Memory B cell (primary cell): ENCODE data around the gene MAPK10.

Source experiments
- ATAC-seq: fragments of 150-1000 bp; cut with Tn5 transposase; 2 replicates; pipeline ENCODE4 v1.10.0; 2021; ENCODE audit warnings: low read depth, mild to moderate bottlenecking, moderate library complexity
- DNase-seq, 2 donors: peaks; one replicate each; pipeline ENCODE4 v3.0.0; 2022; ENCODE audit warnings: low spot score in 2 of 2
- H3K27ac Mint-ChIP-seq: one replicate; pipeline ENCODE4 v1.8.0; 2022; ENCODE audit warnings: mild to moderate bottlenecking, moderate library complexity, mixed read lengths
- H3K27me3 Mint-ChIP-seq: one replicate; pipeline ENCODE4 v1.8.0; 2022; ENCODE audit warnings: mixed read lengths
- H3K36me3 Mint-ChIP-seq: one replicate; pipeline ENCODE4 v1.8.0; 2022; ENCODE audit warnings: mild to moderate bottlenecking, mixed read lengths
- H3K4me1 Mint-ChIP-seq: one replicate; pipeline ENCODE4 v1.8.0; 2022; ENCODE audit warnings: mixed read lengths
- H3K4me3 Mint-ChIP-seq: one replicate; pipeline ENCODE4 v1.8.0; 2022; ENCODE audit warnings: mild to moderate bottlenecking, moderate library complexity, mixed read lengths
- H3K9me3 Mint-ChIP-seq: one replicate; pipeline ENCODE4 v1.8.0; 2022; ENCODE audit warnings: mixed read lengths

The MAPK10 gene

DNA sequence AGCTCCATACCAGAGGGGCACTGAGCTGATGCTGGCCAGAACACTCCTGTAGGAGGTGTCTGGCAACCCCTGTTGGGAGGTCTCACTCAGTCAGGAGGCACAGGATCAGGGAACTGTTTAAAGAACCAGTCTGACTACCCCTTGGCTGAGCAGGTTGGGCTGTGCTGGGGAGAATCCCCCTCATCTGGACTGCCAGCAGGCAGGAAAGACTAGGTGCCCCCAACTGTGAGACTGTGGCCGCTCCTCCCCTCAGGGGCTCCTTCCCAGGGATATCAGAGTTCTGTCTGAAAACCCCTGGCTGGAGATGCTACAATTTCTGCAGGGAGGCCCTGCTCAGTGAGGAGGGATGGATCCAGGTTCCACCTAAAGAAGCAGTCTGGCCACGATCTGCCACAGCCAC, 245.3 kb downstream of the MAPK10 start:
- H3K27ac Mint-ChIP-seq = no peak overlapping the region
- H3K36me3 Mint-ChIP-seq = no peaks in the 10 kb centered on the region
- no peaks in the 10 kb centered on the region for H3K27me3 Mint-ChIP-seq
- DNase-seq (no peak), ATAC-seq (no peak)
- no peaks in the 10 kb centered on the region for H3K4me1 Mint-ChIP-seq
- H3K9me3 Mint-ChIP-seq = peaks cover 9% of the 10 kb centered on the region
- H3K4me3 Mint-ChIP-seq = no peak overlapping the region

DNA sequence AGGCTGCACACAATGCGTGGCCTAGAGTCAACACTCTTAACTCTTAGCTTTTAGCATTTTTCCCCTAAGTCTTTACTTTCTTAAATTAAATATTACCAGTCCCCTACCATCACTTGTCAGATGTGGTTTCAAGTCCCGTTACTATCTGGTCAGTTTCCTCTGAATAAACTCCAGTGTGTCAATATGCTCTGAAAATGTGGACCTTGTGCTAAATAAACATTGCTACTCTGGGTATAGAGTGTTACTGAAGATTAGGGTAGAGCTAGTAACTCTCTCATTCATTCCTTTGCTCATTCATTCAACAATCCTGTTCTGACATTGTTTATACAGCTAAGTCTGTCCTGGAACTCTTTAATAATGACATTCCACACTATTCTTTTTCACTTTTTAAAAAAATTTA, 251.0 kb downstream of the MAPK10 start:
- ATAC-seq (no peak), DNase-seq (no peak)
- no peak overlapping the region for H3K27ac Mint-ChIP-seq
- H3K4me3 Mint-ChIP-seq = no peak overlapping the region
- no peaks in the 10 kb centered on the region for H3K36me3 Mint-ChIP-seq
- no peaks in the 10 kb centered on the region for H3K27me3 Mint-ChIP-seq
- peaks cover 9% of the 10 kb centered on the region for H3K9me3 Mint-ChIP-seq
- H3K4me1 Mint-ChIP-seq = no peaks in the 10 kb centered on the region

DNA sequence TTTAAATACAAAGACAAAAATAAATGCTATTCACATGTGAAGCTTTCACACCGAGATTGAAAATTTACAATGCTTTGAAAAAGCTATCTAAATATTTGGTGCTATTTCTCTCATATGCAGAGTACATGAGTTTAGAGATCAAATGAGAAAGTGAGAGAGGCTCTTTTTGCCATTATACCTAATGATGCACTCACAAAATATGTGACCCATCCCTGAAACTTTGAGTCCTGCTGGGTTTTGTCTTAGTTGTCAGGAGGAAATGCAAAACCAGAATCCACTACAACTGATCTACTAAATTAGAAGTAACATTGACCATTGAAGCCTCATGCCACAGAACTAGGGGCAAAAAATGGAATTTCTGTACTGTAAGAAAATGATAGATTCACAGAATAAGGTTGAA, 251.7 kb downstream of the MAPK10 start:
- no peaks in the 10 kb centered on the region for H3K36me3 Mint-ChIP-seq
- ATAC-seq (no peak), DNase-seq (no peak)
- no peak overlapping the region for H3K4me3 Mint-ChIP-seq
- H3K4me1 Mint-ChIP-seq = no peaks in the 10 kb centered on the region
- peaks cover 9% of the 10 kb centered on the region for H3K9me3 Mint-ChIP-seq
- no peaks in the 10 kb centered on the region for H3K27me3 Mint-ChIP-seq
- H3K27ac Mint-ChIP-seq = no peak overlapping the region

GRCh38 chr4:86107112-86107511, 252.7 kb downstream of the MAPK10 start:
- H3K9me3 Mint-ChIP-seq = peaks cover 6% of the 10 kb centered on the region
- no peaks in the 10 kb centered on the region for H3K4me1 Mint-ChIP-seq
- H3K4me3 Mint-ChIP-seq = no peak overlapping the region
- ATAC-seq (no peak), DNase-seq (no peak)
- H3K27ac Mint-ChIP-seq = no peak overlapping the region
- H3K27me3 Mint-ChIP-seq = no peaks in the 10 kb centered on the region
- no peaks in the 10 kb centered on the region for H3K36me3 Mint-ChIP-seq

GRCh38 chr4:86106475-86106874, 253.4 kb downstream of the MAPK10 start:
- Mint-ChIP-seq H3K36me3 (no peaks in the 10 kb centered on the region), H3K27me3 (no peaks in the 10 kb centered on the region), H3K4me1 (no peaks in the 10 kb centered on the region), H3K27ac (no peak overlapping the region), H3K4me3 (no peak overlapping the region), H3K9me3 (peaks cover 5% of the 10 kb centered on the region)
- DNase-seq (no peak), ATAC-seq (no peak)

DNA sequence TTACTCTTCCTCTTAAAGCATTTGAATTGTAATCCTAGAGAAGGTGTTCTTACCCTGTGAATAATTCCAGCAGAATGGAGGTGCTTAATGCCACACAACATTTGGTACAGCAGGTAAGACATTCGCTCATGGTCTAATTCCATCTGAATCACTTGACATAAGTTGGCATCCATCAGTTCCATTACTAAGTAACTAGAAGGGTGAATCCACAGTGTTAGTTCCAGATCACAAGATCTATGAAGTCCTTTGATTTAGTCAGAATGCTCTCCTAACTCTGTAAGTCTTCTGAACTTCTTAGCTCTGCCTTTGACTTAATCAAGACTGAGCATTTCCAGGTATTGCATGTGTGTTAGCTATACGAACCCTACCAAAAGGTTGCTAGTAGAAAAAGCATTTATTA, 258.0 kb downstream of the MAPK10 start:
- H3K4me3 Mint-ChIP-seq = no peak overlapping the region
- ATAC-seq = no peak
- no peaks in the 10 kb centered on the region for H3K9me3 Mint-ChIP-seq
- no peak for DNase-seq
- H3K27ac Mint-ChIP-seq = no peak overlapping the region
- H3K27me3 Mint-ChIP-seq = peaks cover 3% of the 10 kb centered on the region
- no peaks in the 10 kb centered on the region for H3K4me1 Mint-ChIP-seq
- H3K36me3 Mint-ChIP-seq = no peaks in the 10 kb centered on the region

- H3K27me3 Mint-ChIP-seq = peaks cover 3% of the 10 kb centered on the region
- ATAC-seq (no peak), DNase-seq (no peak)
- H3K4me1 Mint-ChIP-seq = no peaks in the 10 kb centered on the region
- no peaks in the 10 kb centered on the region for H3K36me3 Mint-ChIP-seq
- H3K27ac Mint-ChIP-seq = no peak overlapping the region
- no peak overlapping the region for H3K4me3 Mint-ChIP-seq
- no peaks in the 10 kb centered on the region for H3K9me3 Mint-ChIP-seq
Measured at GRCh38 chr4:86101410-86101809, 258.4 kb downstream of the MAPK10 start.

GRCh38 chr4:86100539-86101215, 259.2 kb downstream of the MAPK10 start:
- no peaks in the 10 kb centered on the region for H3K36me3 Mint-ChIP-seq
- DNase-seq = no peak
- no peak for ATAC-seq
- no peaks in the 10 kb centered on the region for H3K4me1 Mint-ChIP-seq
- peaks cover 3% of the 10 kb centered on the region for H3K27me3 Mint-ChIP-seq
- H3K9me3 Mint-ChIP-seq = no peaks in the 10 kb centered on the region
- H3K4me3 Mint-ChIP-seq = no peak overlapping the region
- H3K27ac Mint-ChIP-seq = no peak overlapping the region

DNA sequence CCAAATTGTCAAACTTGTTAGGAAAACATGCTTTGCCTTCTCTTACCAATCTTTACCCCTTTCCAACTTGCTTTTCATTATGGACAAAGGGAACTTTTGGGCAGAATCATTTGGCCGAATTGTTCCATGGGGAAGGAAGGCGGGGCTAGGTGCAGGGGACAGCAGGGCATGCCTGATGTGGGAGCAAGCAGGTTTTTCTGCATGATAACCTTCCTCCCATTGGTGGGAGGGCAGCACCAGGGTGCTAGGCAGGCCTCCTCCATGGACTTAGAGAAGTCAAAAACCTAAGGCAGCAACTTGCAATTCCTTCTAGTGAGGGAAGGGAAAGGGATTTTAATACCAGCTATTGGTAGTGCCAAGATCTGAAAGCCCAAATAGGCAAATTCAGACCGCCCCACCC, 260.5 kb downstream of the MAPK10 start:
- Mint-ChIP-seq H3K27ac (no peak overlapping the region), H3K9me3 (no peaks in the 10 kb centered on the region), H3K36me3 (no peaks in the 10 kb centered on the region), H3K4me1 (no peaks in the 10 kb centered on the region), H3K27me3 (peaks cover 3% of the 10 kb centered on the region), H3K4me3 (no peak overlapping the region)
- DNase-seq (no peak), ATAC-seq (no peak)

DNA sequence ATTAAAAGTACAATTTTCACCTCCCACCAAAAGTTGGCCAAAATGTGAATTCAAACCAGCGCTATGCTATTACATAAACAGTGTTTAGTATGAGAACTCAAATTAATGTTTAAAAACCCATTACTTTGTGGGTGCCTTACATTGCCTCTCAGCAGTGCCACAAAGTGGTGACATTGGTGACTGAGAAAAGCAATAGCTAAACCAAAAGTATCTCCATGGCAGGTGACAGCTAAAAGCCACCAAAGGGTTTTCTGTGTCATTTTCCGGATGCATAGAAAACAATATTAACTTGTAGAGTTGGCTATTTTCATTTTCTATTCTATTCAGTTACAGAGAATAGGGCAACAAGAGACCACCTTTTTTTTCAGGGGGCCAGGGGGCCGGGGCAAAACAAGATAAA, 261.2 kb downstream of the MAPK10 start:
- no peaks in the 10 kb centered on the region for H3K9me3 Mint-ChIP-seq
- H3K36me3 Mint-ChIP-seq = no peaks in the 10 kb centered on the region
- no peak overlapping the region for H3K27ac Mint-ChIP-seq
- no peak overlapping the region for H3K4me3 Mint-ChIP-seq
- DNase-seq (no peak), ATAC-seq (no peak)
- no peaks in the 10 kb centered on the region for H3K4me1 Mint-ChIP-seq
- peaks cover 3% of the 10 kb centered on the region for H3K27me3 Mint-ChIP-seq

DNA sequence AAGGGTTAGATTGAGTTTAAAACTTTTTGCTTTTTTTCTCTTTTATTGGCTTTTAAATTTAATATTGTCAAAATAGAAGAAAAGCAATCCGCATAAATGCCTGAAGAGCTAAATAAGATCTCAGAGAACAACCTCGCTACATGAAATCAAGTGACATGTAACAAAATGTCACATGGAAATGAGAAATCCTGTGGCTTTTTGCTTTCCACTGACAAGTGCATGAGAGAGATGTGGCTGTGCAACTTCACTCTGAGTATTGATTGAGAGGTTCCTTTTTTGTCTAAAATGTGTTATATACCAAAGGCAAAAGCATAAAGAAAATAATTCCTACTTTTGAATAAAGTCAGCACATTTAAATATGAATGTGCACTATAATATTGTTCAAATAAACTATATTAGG, 263.5 kb downstream of the MAPK10 start:
- peaks cover 3% of the 10 kb centered on the region for H3K27me3 Mint-ChIP-seq
- DNase-seq = no peak
- no peak overlapping the region for H3K27ac Mint-ChIP-seq
- no peaks in the 10 kb centered on the region for H3K36me3 Mint-ChIP-seq
- no peaks in the 10 kb centered on the region for H3K4me1 Mint-ChIP-seq
- no peaks in the 10 kb centered on the region for H3K9me3 Mint-ChIP-seq
- H3K4me3 Mint-ChIP-seq = no peak overlapping the region
- no peak for ATAC-seq

DNA sequence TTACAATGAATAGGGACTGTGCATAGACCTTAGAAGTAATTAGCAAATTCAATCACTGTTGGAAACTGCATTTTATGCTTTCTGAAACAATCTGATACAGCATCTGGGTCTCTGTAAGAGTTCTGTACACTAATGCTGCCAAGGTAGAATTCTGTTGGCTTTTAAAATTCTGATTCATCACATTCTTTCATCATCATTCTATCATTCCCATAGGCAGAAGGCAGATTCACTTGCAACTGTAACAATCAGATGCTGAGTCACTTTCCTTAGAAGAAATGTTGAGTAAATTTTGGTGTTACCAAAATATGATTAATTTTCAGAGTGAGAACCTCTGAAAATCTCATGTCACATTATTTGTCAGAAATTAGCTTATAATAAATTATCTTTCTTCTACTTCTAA, 267.2 kb downstream of the MAPK10 start:
- ATAC-seq = no peak

GRCh38 chr4:86091201-86091600, 268.7 kb downstream of the MAPK10 start:
- Mint-ChIP-seq H3K36me3 (no peaks in the 10 kb centered on the region), H3K27ac (no peak overlapping the region)
- no peak for DNase-seq

More for the DNA sequence above, 267.2 kb downstream of the MAPK10 start:
- H3K4me1 Mint-ChIP-seq = peaks cover 3% of the 10 kb centered on the region
- H3K9me3 Mint-ChIP-seq = no peaks in the 10 kb centered on the region
- no peak overlapping the region for H3K4me3 Mint-ChIP-seq
- no peaks in the 10 kb centered on the region for H3K36me3 Mint-ChIP-seq
- H3K27ac Mint-ChIP-seq = no peak overlapping the region
- DNase-seq = no peak
- H3K27me3 Mint-ChIP-seq = no peaks in the 10 kb centered on the region

GRCh38 chr4:86089781-86090323, 270.0 kb downstream of the MAPK10 start:
- DNase-seq (no peak), ATAC-seq (no peak)
- Mint-ChIP-seq H3K27ac (no peak overlapping the region), H3K27me3 (peaks cover 1% of the 10 kb centered on the region), H3K4me3 (no peak overlapping the region), H3K4me1 (peaks cover 3% of the 10 kb centered on the region), H3K36me3 (no peaks in the 10 kb centered on the region), H3K9me3 (no peaks in the 10 kb centered on the region)

More at GRCh38 chr4:86091201-86091600, 268.7 kb downstream of the MAPK10 start:
- H3K27me3 Mint-ChIP-seq = no peaks in the 10 kb centered on the region
- ATAC-seq = no peak
- H3K9me3 Mint-ChIP-seq = no peaks in the 10 kb centered on the region
- H3K4me1 Mint-ChIP-seq = peaks cover 3% of the 10 kb centered on the region
- no peak overlapping the region for H3K4me3 Mint-ChIP-seq

DNA sequence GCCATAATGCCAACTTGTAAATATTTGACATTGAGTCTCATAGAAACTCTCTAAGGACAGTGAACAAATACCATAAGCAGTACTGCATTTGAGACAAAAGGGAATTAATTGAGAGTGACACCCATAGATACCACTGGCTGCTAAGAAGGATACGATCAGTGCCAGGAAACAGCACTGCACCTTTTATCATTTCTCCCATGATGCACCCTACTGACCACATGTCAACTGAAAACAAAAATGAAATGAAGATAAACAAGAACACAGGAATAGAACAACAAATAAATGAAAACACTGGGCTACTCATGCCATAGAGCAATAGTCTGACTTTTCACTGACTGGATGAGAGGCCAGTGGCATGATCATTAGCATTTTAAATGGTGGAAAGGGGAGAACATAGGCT, 270.8 kb downstream of the MAPK10 start:
- peaks cover 3% of the 10 kb centered on the region for H3K4me1 Mint-ChIP-seq
- no peak overlapping the region for H3K27ac Mint-ChIP-seq
- no peak overlapping the region for H3K4me3 Mint-ChIP-seq
- peaks cover 1% of the 10 kb centered on the region for H3K27me3 Mint-ChIP-seq
- DNase-seq (no peak), ATAC-seq (no peak)
- no peaks in the 10 kb centered on the region for H3K36me3 Mint-ChIP-seq
- H3K9me3 Mint-ChIP-seq = no peaks in the 10 kb centered on the region
